HPDE6-E6E7 (cell line): ENCODE results near the gene GDF11.

ENCODE experiments used
- DNase-seq: peaks from one replicate; pipeline ENCODE4 v3.0.0; 2011; ENCODE audit warnings: missing footprints; ENCODE audit errors: extremely low spot score

Gene GDF11

DNA sequence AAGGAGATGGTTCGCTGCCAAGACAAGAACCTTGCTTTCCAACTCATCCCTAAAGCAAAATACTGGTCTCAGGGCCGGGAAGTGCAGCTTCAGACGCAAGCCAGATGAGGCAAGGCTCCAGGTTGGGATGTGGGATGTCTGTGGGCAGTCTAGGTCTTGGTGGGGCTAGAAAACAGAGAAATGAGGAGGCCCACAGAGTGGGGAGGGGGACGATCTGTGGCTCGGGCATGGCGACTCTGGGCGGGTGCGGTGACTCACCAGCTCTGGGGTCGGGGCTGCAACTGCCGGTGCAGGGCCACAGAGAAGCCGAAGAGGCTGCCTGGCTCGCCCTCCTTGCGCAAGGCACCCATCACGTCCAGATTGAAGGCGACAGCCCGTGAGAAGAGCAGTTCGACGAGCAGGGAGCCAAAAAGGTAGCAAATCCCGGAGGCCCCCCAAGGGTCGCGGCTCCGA is 35.7 kb upstream of the GDF11 start:
- DNase-seq, result no peak

DNA sequence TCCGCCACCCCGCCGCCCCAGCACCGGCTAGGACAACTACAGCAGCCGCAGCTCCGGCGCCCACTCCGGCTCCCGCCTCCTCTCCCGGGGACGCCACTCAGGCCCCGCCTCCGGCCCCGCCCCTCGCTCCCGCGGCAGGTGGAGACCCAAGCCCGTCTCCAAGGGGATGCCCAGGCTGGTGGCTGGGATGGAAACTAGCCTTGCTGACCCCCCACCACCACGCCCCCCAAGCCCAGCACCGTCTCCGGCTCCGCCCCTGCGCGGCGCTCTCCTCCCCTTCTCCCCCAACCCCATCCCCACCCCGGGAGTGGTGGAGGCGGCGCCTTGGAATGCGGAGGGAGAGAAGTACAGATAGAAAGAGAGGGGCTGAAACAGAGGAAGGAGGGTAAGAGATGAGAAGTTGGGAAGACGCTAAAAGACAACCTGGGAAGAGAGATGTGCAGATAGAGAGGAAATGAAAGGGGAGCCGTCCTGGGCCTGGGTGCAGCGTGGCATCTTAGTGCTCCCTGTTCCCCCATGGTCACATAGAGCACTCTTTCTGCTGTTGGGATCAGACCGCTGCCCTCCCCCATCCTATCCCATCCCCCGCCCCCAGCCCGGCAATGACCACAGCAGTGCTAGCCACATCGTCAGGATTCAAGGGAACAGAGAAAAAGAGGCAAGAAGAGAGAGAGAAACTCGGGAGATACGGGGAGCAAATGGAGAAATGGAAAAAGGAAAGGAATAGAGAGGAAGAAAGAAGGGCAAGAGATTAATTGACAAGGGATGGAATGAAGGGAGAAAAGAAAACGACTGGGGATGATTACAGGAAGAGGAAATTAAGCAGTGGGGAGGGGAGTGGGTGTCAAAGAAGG is 34.9 kb upstream of the GDF11 start, which contains the start of gene ITGA7:
Gene ITGA7 (minus strand): TSS at position 64 of the 854 bp plus-strand sequence. CDS start 222 bp downstream, outside the sequence.
- no peak for DNase-seq

DNA sequence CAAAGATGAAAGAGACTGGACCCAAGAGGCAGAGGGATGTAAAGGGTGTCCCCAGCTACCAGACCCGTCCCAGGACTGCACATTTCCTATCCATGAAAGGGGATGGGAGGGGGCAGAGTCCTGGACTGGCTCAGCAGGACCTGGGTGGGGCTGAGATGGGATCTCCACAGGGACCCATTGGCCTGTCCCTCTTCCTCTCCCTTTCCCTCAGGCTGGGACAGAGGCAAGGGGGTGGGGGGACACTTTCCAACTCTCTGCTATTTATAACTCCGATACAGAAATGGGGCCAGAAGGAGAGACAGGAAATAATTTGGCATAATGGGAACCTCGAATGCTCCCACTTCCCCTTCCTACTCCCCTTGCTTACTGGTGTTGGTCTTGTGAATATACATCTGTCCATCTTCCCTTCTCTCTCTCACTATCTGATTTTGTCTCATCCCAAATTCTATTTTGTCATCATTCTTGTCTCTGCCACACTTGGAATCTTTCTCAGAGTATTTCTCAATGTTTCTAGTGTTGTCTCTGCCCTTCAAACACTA is 34.2 kb upstream of the GDF11 start:
- DNase-seq, result no peak

DNA sequence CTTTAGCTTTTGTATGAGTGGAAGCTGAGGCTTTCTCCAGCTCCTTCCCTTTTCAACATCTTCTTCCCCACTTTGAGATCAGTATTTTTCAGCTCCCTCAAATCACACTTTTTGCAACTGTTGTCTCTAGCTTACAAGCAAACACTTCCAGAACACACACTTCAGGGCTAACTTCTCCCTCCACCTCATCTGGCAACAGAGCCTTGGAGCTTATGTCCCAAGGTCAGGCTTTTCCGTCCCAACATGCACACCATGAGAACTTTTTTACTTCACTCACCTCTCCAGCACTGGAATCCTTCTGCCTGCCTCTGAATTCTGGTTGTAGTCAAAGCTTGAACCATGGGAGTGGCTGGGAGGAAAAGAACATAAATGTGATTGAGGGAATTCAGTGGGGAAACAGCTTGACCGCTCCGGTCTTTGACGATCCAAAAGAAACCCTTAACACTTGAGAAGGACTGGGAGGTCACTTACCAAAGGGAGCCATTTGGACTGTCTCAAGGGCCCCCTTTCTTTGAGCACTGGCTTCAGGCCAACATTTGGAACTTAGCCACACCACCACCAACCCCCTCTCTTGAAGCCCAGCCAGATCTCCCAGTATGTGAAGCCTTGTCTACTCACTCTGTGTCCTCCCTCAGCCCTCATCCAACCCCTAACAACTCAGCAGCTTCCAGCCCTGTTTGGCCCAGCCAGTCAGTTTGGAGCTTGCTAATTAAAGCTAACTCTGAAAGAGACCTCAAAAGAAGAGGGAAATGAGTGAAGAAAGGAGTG is 31.0 kb upstream of the GDF11 start:
- no peak for DNase-seq

DNA sequence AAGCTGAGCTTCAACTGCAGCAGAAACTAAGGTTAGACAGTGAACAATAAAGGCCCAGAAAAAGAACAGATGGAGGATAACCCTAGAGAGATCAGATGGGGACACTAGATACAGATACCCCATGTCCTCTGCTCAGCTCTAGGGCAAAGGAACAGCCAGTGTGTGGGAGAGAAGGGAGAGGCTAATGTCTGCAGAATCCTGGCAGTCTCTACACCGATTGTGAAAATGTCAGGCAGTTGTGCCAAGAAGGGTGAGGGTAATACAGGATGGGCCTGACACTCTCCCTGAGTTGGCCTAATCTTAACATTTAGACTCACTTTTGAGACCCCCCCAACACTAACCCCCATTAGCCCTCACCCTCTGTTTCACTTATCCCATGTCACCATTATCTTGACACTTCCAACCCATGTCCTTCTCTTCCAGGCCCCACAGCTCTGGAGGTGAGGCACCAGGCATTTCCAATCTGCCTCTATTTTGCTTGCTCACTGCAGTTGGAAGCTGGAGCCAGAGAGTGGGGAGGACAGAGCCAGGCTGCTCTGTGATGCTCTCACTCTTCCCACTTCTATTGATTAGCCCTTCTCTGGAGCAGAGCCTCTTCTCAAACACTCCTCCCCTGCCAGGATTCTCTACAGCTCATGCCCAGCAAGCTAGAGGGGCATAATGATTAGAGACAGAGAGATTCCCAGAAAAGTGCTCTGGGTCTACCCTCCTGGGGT is 30.1 kb upstream of the GDF11 start:
- no peak for DNase-seq

DNA sequence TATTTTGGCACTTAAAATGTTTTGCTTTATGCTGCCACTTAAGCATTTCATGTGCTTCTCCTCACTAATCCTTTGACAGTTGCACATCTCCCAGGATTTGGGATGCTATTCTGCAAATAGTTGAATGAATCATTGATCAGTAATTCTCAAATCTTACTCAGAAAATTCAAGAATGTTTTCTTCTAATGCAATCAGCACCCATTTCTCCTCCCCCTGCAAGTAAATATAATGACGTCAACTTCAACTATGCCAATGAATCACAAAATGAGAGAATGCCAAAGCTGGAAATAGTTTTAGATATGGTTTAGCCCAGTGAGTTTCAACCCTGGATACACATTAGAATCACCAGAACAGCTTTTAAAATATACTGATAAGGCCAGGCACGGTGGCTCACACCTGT is 29.2 kb upstream of the GDF11 start:
- DNase-seq, result no peak

DNA sequence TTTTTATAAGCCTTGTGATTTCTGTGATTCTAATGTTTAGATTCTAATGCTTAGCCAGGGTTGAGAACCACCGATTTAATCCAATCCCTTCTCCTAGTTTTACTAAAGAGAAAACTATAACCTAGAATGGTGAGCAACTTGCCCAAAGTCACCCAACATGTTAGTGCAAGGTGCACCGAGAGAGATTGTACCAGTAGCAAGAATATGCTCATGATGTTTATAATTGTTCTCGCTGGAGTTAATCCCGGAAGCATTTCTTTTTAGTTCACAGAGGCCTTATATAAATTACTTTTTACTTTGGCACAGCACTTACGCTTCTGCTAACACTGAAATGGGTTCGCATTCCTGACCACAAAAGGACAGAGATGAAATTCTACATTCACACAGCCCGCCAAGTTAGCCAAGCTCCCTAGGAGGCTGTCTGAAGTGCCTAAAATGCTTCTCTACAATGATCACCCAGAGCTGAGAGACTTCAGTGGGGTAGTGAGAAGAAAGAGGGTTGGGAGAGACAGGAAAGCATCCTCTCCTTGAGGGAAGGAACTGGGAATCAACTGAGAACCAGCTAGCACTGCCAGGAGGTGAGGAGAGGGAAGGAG is 27.7 kb upstream of the GDF11 start:
- DNase-seq, result no peak

DNA sequence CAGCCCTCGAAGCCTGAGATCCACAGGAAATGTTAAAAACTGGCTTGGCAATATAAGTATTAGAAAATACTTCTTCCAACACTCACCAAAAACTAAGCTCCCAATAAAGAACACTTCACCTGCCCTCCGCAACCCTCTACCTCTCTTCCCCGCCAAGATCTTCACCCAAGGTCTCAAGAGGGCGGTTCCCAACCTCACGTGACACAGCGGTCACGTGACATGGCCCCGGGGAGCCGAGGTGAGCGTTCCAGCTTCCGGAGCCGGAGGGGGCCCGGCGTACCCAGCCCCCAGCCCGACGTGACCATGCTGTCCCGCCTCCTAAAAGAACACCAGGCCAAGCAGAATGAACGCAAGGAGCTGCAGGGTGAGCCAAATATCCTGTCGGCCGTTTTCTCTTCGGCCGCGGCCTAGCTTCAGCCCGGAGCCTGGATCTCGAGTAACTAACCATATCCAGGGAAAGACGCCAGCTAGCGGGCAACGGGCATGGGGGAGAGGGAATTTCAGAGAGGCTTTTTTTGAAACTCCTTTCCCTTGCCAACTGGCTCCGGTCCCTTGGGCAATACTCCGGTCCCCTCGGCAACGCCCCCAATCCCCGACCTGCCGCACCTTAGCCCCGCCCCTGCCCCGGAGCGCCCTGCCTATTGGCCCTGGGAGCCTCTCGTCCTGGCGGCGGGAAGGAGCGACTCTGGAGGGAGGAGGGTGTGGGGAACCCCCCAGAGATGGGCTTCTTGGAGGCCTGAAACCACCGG is 26.9 kb upstream of the GDF11 start, which contains the start of gene BLOC1S1:
Gene BLOC1S1 (plus strand): TSS at position 214 of the 749 bp plus-strand sequence. CDS start 6 bp downstream, at position 220.
- peak; percentile 93 for DNase-seq

DNA sequence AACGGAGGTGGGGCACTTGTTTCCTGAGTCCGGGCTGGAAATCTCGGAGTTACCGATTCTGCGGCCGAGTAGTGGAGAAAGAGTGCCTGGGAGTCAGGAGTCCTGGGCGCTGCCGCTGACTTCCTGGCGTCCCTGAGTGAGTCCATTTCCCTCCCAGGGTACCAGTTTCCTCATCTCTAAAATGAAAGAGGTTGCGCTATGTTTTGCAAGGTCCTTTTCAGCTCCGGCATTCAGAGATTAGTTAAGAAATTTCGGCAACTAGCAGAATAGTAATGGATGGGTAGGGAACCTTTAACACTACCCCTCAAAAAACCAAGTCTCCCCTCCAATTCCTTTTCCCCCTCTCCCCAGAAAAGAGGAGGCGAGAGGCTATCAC is 26.4 kb upstream of the GDF11 start:
- DNase-seq, result no peak

DNA sequence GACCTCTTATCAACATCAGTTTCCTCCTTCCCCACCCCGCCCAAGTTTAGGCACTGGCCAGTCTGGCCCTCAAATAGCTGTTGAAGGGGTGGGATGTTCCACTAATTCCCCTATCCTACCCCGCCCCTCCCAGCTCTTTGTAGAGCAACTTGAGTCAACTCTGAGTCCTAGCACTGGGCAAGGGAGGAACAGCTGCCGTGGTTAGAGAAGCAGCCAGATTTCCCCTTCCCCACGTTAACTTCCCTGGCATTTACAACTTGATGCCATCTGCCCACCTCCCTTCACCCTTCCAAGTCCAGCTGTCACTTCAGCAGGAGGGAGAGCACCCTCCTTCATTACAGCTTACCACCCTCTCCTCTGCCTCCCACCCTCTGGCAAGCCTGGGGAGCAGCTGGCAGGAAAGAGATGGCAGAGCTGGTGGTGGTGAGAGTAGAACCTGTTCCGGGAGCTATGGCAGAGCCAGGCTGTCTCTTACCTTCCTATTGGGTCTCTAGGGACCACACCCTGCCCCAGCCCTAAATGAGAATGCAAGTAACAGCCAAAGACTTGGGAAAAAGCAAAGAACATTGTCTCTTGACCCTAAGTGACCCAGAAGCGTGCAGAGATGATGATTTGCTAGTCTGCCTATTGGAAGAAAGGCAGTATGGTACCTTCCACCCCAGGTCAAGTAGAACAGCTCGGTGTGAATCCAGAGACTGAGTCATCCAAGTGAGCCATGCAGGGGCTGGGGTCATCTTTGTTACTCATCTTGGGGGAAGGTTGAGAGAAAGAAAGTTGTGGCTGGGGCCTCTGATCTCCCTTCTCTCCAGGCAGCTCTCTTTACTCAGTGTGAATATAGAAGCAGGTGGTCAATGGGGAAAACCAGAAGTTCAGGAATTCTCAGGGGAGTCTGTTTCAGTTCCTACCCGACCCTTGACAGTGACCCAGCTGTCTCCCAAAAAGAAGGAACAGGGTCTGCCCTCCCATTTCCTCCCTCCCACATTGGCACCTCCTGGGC is 25.6 kb upstream of the GDF11 start:
- DNase-seq, result peak; percentile 70

DNA sequence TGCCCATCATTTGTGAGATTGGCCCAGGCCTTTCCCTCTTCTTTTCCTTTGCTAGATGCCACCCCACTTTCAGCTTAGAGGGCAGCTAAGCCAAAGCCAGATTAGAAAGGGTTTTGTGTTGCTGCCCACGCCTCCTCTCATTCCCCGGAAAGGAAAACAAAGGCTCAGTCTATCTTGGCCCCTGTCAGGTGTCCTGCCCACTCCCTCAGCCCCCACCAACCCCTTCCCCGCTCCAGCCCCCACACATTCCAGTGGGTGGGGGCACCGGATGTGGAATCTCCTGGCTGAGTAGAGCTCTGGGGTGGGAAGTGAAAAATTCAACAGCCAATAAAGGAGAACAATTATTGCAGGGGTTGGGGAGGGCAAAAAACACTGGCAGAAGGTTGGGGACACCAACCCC is 24.9 kb upstream of the GDF11 start:
- DNase-seq, result no peak

DNA sequence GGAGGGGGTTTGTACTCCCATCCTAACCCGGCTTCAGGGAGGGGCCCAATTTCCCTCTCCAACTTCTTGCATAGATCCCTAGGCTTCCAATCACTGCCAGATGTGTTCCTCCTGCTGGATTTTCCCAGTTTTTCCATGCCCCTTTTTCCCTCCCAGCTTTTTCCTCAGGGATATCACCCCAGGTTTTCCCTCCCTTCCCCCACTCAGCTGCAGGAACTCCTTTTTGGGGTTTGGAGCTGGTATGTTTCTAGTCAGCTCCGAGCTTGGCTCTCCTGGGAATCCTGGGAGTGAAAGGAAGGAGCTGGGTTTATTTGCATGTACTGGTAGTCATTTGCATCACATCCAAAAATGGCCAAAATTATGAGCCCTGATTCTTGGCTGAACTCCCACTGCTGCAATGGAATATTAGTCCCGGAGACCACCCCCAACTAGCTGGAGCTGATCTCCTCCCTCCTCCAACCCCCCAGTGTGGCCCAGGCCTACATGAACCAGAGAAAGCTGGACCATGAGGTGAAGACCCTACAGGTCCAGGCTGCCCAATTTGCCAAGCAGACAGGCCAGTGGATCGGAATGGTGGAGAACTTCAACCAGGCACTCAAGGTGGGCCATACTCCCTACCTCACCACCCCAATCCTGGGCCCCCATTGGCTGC is 24.2 kb upstream of the GDF11 start:
- no peak for DNase-seq

DNA sequence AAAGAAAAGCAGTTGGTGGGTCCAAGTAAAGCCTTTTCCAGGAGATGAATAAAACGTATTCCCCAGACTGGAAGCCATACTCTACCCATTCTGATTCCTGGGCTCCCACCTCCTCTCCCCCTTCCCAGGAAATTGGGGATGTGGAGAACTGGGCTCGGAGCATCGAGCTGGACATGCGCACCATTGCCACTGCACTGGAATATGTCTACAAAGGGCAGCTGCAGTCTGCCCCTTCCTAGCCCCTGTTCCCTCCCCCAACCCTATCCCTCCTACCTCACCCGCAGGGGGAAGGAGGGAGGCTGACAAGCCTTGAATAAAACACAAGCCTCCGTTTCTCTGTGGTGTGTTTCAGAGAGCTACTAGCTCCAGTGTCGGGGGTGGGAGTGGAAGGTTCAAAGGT is 23.6 kb upstream of the GDF11 start:
- DNase-seq, result no peak

DNA sequence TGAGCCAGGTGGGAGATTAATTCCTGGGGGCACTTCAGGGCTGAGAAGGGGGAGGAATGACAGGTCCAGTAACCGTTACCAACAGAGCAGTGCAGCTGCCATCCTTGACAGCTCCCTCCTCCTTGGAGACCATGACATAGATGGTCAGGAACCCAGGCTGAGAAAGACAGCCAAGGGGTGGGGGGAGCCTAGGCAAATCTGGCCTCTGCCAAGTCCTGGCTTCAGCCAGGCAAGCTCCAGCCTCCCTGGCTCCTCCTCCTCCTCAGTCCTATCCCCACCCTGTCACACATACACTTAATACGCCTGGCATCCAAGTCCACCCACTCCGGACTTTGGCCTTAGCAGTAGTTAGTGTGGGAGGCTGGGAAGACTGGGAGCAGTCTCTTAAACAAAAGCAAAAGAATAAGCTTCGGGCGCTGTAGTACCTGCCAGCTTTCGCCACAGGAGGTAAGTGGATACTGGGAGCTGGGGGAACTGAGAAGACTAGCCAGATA is 22.8 kb upstream of the GDF11 start, which contains the start of gene RDH5:
Gene RDH5 (plus strand): TSS at position 323 of the 494 bp plus-strand sequence. CDS start 792 bp downstream, outside the sequence.
- DNase-seq, result no peak

DNA sequence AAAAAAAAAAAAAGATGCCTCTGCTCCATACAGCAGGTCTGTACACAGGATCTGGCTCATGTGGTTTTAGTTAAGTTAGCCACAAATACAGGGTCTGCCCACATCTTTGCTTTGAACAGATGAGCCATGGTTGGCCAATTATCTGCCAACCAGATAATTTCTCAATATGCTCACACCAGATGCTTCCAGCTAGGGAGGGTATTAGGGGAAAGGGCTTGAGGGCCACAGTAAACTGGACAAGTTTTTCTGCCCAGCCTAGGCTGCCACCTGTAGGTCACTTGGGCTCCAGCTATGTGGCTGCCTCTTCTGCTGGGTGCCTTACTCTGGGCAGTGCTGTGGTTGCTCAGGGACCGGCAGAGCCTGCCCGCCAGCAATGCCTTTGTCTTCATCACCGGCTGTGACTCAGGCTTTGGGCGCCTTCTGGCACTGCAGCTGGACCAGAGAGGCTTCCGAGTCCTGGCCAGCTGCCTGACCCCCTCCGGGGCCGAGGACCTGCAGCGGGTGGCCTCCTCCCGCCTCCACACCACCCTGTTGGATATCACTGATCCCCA is 22.0 kb upstream of the GDF11 start:
- peak; percentile 65 for DNase-seq

DNA sequence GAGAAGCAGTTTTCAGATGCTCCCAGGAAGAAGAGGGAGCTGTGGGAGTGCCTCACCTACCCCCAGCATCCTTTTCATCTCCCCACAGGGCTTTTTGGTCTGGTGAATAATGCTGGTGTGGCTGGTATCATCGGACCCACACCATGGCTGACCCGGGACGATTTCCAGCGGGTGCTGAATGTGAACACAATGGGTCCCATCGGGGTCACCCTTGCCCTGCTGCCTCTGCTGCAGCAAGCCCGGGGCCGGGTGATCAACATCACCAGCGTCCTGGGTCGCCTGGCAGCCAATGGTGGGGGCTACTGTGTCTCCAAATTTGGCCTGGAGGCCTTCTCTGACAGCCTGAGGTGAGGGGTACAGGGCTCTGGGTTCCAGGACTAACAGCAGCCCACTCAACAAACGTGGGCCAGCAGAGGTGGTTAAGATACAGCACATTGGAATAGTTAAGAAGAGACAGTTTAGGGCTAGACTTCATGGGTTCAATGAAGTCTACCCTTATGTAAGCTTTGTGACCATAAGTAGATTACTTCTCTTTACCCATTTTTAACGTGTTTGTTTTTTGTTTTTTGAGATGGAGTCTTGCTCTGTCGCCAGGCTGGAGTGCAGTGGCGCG is 21.2 kb upstream of the GDF11 start:
- no peak for DNase-seq

DNA sequence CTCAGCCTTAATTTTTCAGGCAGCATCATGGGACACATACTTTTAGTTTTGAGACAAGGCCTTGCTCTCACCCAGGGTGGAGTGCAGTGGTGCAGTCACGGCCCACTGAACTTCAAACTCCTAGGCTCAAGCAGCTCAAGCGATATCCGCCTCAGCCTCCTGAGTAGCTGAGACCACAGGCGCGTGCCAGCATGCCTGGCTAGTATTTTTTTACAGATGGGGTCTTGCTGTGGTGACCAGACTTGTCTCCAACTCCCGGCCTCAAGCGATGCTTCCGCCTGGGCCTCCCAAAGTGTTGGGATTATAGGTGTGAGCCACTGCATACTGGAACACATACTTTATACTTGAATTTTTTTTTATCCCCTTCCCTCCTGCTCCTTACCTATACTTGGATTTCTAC is 20.0 kb upstream of the GDF11 start:
- no peak for DNase-seq
